HG02798 (cell line): ENCODE results near the gene RASIP1.
"Not testable (repeated sequence)": the region's sequence is repeated elsewhere in the genome, so short reads cannot be mapped to it uniquely, and the experiment has no call there.

Experiments
- ATAC-seq: cut with Tn5 transposase; IDR thresholded peaks from one replicate; pipeline ENCODE4 v1.9.1; 2021; ENCODE audit warnings: mild to moderate bottlenecking; ENCODE audit not compliant: unreplicated experiment, poor library complexity

RASIP1 gene

GRCh38 chr19:48737360-48737998 is 2.9 kb downstream of the RASIP1 start:
- ATAC-seq: no peak

- no peak for ATAC-seq
Observed at GRCh38 chr19:48735031-48735615, 5.3 kb downstream of the RASIP1 start.

- no peak for ATAC-seq
Observed at GRCh38 chr19:48734625-48735024, 5.8 kb downstream of the RASIP1 start.

- no peak for ATAC-seq
Observed at GRCh38 chr19:48731452-48731851, 9.0 kb downstream of the RASIP1 start.

GRCh38 chr19:48728911-48729664 is 11.3 kb downstream of the RASIP1 start:
- ATAC-seq: no peak

- no peak for ATAC-seq
Observed at GRCh38 chr19:48726556-48726955, 13.9 kb downstream of the RASIP1 start.

GRCh38 chr19:48724796-48725753 is 15.3 kb downstream of the RASIP1 start:
- no peak for ATAC-seq

- ATAC-seq: no peak
Observed at GRCh38 chr19:48722196-48722708, 18.2 kb downstream of the RASIP1 start.

GRCh38 chr19:48720613-48721296 is 19.7 kb downstream of the RASIP1 start:
- ATAC-seq: peak; percentile 90

- no peak for ATAC-seq
Observed at GRCh38 chr19:48720251-48720612, 20.2 kb downstream of the RASIP1 start.

GRCh38 chr19:48719263-48720171 is 20.9 kb downstream of the RASIP1 start, which contains the start of gene MAMSTR:
Gene MAMSTR (minus strand): TSS chr19:48719725. CDS start chr19:48719031, 694 bp downstream.
- ATAC-seq: no peak

GRCh38 chr19:48718711-48719231 is 21.6 kb downstream of the RASIP1 start:
- no peak for ATAC-seq

GRCh38 chr19:48718106-48718505 is 22.3 kb downstream of the RASIP1 start:
- not testable (repeated sequence) for ATAC-seq

- no peak for ATAC-seq
Observed at GRCh38 chr19:48716562-48717291, 23.7 kb downstream of the RASIP1 start.

GRCh38 chr19:48715681-48716171 is 24.7 kb downstream of the RASIP1 start:
- no peak for ATAC-seq

GRCh38 chr19:48714759-48715675 is 25.4 kb downstream of the RASIP1 start:
- no peak for ATAC-seq
